ENCODE results near the gene MST1. TPM values are rescaled to one million over a fixed set of nuclear protein-coding genes. Genes with fewer than 3 reads are reported as not detected.

Gene MST1
- total RNA-seq (2022; extraction: Qiagen RNA extraction; ENCODE audit: low read depth): 0.99 to 2.2 TPM (median 1.4 TPM) in 5 replicates

GRCh38 chr3:49689046-49689907 lies at the start of gene MST1, which contains the start of gene RNF123:
Gene MST1, minus strand, starts transcription at chr3:49689474. Its CDS starts 783 bp downstream, at chr3:49688691.
Gene RNF123, plus strand, starts transcription at chr3:49689557. Its CDS starts 1,609 bp downstream, at chr3:49691166.

DNA sequence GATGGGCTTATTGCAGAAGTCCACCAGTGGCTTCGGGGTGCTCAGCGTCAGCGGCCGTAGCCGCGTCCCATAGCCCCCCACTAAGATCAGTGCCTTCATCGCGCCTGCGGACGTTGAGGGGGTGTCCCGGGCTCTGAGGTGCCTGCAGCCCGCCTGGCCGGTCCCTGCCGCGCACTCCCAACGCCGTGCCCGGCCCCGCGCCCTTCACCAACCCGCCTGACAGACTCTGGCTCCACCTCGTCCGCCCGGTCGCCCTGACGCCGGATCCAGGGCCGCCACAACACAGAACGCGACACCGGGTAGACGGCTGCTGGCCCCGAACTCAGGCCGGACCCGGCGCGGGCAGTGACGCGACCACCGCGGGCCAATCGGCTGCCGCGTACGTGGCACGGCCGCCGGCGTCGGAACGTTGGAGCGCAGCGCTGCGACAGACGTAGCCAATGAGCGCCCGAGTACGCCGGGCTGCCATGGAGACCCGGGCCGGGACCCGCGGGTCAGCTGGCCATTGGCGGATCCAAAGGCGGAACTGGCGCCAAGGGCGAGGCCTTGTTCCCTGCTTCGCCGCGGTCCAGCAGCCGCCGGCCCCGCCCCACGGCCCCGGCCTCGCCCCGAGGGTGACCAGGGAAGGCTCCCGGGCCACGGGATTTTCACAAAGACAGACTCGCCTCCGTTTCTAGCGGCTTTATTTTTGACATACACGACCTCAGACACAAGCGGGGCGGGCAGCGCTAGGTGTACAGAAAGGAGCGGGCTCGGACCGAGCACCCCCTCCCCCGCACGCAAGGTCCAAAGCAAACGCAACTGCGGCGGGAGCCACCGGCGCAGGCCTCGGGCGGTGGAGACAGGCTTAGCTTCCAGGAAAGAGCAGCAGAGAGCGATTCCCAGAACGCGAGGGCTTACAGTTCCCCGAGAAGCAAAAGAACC lies 34.6 kb upstream of the MST1 start, which contains the start of gene GMPPB:
TSS of gene GMPPB (minus strand) at position 324 of the 924 bp plus-strand sequence. CDS start at position 99, 225 bp downstream.

DNA sequence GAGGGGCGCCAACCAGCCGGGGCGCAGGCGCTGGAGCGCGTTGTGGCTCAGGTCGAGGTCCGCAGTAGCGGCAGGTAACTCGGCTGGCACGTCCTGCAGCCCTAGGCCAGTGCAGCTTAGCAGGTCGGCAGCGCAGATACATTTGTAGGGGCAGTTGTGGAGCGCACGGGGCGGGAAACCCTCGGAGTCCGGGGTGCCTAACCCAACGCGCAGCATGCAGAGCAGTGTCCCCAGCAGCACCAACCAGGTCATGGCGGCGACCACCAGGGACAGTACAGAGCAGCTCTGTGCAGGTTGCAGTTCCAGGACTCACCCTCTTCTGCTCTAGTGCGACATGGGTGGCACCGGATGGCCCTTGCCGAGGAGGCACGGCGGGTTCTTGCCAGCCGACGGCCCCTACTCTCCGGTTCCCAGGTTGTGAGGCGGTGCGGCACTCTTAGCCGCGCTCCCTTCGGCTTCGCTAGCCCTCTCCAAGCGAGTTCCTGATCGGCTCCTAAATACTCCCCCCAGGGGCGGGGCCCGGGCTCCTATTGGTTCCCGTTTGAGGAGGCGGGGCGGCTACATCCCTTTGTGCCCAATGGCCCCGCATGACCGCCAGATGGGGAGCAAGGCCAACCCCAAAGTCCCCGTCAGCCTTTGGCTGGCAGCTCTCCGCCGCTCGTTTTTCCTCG lies 30.1 kb upstream of the MST1 start, which contains the start of gene AMIGO3:
TSS of gene AMIGO3 (minus strand) at position 471 of the 671 bp plus-strand sequence. CDS start at position 252, 219 bp downstream.

DNA sequence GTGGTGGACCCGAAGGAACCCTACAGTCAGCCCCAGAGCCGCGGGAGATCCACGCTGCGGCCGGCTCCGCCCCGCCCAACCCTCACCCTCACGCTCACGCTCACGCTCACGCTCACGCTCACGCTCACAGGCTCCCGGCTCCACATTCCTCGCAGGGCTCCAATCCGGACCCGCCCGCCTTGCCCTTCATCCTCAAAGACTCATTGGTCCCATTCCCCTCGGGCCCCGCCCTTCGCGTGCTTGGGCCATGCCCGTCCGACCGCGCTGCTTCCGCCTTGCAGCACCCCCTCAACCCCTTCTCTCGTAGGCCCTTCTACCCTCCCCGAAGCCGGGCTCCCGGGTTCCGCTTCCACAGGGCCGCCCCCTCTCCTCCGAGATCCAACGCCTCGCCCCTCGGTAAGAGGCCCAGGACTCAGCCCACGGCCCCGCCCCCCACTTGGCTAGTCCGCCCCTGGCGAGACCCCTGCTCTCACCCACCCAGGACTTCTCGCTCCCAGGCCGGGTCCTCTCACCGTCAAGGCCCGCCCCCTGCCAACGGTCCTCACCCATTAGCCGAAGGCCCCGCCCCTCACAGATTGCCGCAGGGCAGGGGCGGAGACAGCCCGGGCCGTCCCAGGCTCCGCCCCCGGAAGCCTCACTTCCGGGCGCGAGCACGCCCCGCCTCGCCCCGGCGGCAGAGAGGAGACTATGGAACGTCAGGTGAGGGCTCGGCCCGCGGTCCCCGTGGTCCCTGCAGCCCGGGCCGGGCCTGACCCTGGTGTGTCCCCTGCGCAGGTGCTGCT lies 15.4 kb downstream of the MST1 start, which contains the start of gene APEH:
TSS of gene APEH (plus strand) at position 637 of the 782 bp plus-strand sequence. CDS start at position 688, 51 bp downstream.

Other genes starting within 250 kb of the MST1 start
- gene DAG1, start 219.2 kb downstream of the MST1 start, total RNA-seq (2022; extraction: Qiagen RNA extraction; ENCODE audit: low read depth): 41.0 to 58.3 TPM (median 53.5 TPM) in 5 replicates
- 0.08 to 0.20 TPM (median 0.15 TPM) in 5 replicates for gene BSN, start 135.0 kb downstream of the MST1 start, total RNA-seq (2022; extraction: Qiagen RNA extraction; ENCODE audit: low read depth)
- 60.2 to 71.1 TPM (median 63.4 TPM) in 5 replicates for gene APEH, start 15.1 kb downstream of the MST1 start, total RNA-seq (2022; extraction: Qiagen RNA extraction; ENCODE audit: low read depth)
- 9.6 to 18.6 TPM (median 15.9 TPM) in 5 replicates for gene RNF123, start 83 bp upstream of the MST1 start, total RNA-seq (2022; extraction: Qiagen RNA extraction; ENCODE audit: low read depth)
- gene AMIGO3, start 30.2 kb upstream of the MST1 start, total RNA-seq (2022; extraction: Qiagen RNA extraction; ENCODE audit: low read depth): 0.35 to 0.85 TPM (median 0.59 TPM) in 5 replicates
- 14.9 to 20.9 TPM (median 18.3 TPM) in 5 replicates for gene GMPPB, start 34.5 kb upstream of the MST1 start, total RNA-seq (2022; extraction: Qiagen RNA extraction; ENCODE audit: low read depth)
- gene IP6K1, start 97.1 kb upstream of the MST1 start, total RNA-seq (2022; extraction: Qiagen RNA extraction; ENCODE audit: low read depth): 18.4 to 23.4 TPM (median 22.3 TPM) in 5 replicates
- 0.11 to 0.29 TPM (median 0.24 TPM) in 4 of 5 replicates, not detected in the other for gene CDHR4, start 110.4 kb upstream of the MST1 start, total RNA-seq (2022; extraction: Qiagen RNA extraction; ENCODE audit: low read depth)
- 1.3 to 2.3 TPM (median 2.0 TPM) in 5 replicates for gene INKA1, start 113.8 kb upstream of the MST1 start, total RNA-seq (2022; extraction: Qiagen RNA extraction; ENCODE audit: low read depth)
- gene UBA7, start 124.5 kb upstream of the MST1 start, total RNA-seq (2022; extraction: Qiagen RNA extraction; ENCODE audit: low read depth): 0.21 to 0.68 TPM (median 0.34 TPM) in 5 replicates
- gene TRAIP, start 167.1 kb upstream of the MST1 start, total RNA-seq (2022; extraction: Qiagen RNA extraction; ENCODE audit: low read depth): 9.1 to 17.4 TPM (median 14.7 TPM) in 5 replicates
- 0.30 to 0.53 TPM (median 0.46 TPM) in 5 replicates for gene CAMKV, start 180.4 kb upstream of the MST1 start, total RNA-seq (2022; extraction: Qiagen RNA extraction; ENCODE audit: low read depth)
- 5.3 to 8.5 TPM (median 7.4 TPM) in 5 replicates for gene MST1R, start 214.4 kb upstream of the MST1 start, total RNA-seq (2022; extraction: Qiagen RNA extraction; ENCODE audit: low read depth)
- 4.4 to 8.6 TPM (median 7.9 TPM) in 5 replicates for gene MON1A, start 240.3 kb upstream of the MST1 start, total RNA-seq (2022; extraction: Qiagen RNA extraction; ENCODE audit: low read depth)